Motor neuron (in vitro differentiated cells): ENCODE measurements around the gene FADS3. TPM values are rescaled to one million over a fixed set of nuclear protein-coding genes. Genes with fewer than 3 reads are reported as not detected.
A peak's percentile ranks its signal among the peaks of the same experiment; 100 is the strongest.

Experiments
- ATAC-seq, 8 experiments: fragments of 200-7000 bp; cut with Tn5 transposase; replicated peaks in 6 of 8; 2 replicates each; pipeline ENCODE4 v1.8.0; 2021; ENCODE audit warnings: mild to moderate bottlenecking in 8 of 8, moderate library complexity in 8 of 8
- H3K27ac ChIP-seq, 2 donors: fragments of 250-450 bp; sonication (Bioruptor Pico); 2 replicates each; pipeline ENCODE4 v1.9.0; 2021; ENCODE audit warnings: antibody characterized with exemption in 2 of 2, mild to moderate bottlenecking in 2 of 2, moderate library complexity in 1 of 2
- H3K4me1 ChIP-seq, 2 donors: fragments of 250-450 bp; sonication (Bioruptor Pico); replicated peaks in 1 of 2; 2 replicates each; pipeline ENCODE4 v1.6.1; 2021; ENCODE audit warnings: antibody characterized with exemption in 2 of 2, mild to moderate bottlenecking in 2 of 2, moderate library complexity in 1 of 2
- H3K4me3 ChIP-seq, 5 donors: fragments of 250-450 bp; sonication (Bioruptor Pico); 2 replicates each; pipeline ENCODE4 v1.9.0; 2021; ENCODE audit warnings: antibody characterized with exemption in 5 of 5, mild to moderate bottlenecking in 5 of 5, moderate library complexity in 4 of 5
- WGBS, 10 experiments: fragments of 450-650 bp; shearing (Covaris generic); methylation state at CpG; one replicate each; pipeline ENCODE4 v1.0.0; 2022; 5-methylcytosine and 5-hydroxymethylcytosine counted together
- in situ Hi-C, 9 experiments: fragments of 400-800 bp; cut with MboI; loops; one replicate each; pipeline ENCODE4 v1.15.0; 2021; ENCODE audit warnings: low sequenced_read_pairs in 9 of 9, low pct_unique_long_range_greater_than_20kb in 2 of 9; ENCODE audit not compliant: unreplicated experiment in 9 of 9
- total RNA-seq, 8 experiments: library from RNA; unstranded; fragments of 300-600 nt; gene quantifications; 2 replicates each; pipeline versions ENCODE4 v1.2.3 to v1.2.4, GENCODE V29; 2022

Gene FADS3
- total RNA-seq, 8 experiments from 2014 or later, result 7.9 to 48.8 (median 11.8) TPM

DNA sequence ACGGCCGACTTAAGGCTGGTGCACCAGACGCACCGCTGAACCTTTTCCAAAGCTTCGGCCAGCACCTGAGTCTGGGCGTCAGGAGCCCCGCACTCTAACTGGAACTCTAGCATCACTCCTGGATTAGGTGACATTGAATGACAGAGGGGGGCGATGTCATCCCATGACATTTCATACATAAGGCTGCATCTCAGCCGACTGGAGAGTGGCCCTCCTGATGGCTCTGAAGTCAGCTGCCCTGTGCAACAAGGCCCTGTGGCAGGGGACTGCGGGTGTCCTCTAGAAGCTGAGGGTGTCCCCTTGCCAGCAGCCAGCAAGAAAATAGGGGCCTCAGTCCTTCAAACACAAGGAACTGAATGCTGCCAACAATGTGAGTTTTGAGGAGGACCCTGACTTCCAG, 10.1 kb upstream of the FADS3 start:
- WGBS, 10 experiments, result 80 to 100% (median 94%) methylated on average over 1 to 5 of the region's 10 CpGs; no CpG with 5 or more reads in 6 of the 10 experiments
- Histone ChIP-seq H3K4me1 (peaks cover 33 to 34% of the 10 kb centered on the region in 2 donors), H3K27ac (no peak overlapping the region), H3K4me3 (no peak overlapping the region)
- no peak for ATAC-seq
- in situ Hi-C loops, result no loop called here

DNA sequence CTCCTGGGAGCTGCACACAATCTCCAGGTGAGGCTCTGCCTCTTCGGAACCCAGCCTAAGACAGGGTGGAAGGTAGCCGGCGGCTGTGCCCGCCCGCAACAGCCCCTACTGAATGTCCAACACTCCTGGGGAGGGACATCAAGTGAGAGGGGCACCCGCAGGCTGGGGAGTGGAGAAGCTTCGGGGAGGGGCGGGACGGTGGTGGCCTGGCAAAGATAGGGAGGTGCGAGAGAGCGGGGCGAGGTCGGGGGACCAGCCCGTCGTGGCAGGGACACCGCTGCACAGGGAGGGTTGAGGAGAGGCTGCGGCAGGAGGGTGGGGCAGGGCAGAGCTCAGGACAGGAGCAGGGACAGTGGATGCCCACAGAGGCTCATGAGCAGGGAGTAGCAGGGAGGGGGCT, 8.9 kb upstream of the FADS3 start:
- peak overlapping the region; percentile 49 to 66 for H3K27ac ChIP-seq
- peaks cover 33 to 34% of the 10 kb centered on the region in 2 donors for H3K4me1 ChIP-seq
- H3K4me3 ChIP-seq, result no peak overlapping the region
- WGBS, 10 experiments, result 100% methylated on average over 3 of the region's 17 CpGs; no CpG with 5 or more reads in 9 of the 10 experiments
- in situ Hi-C loops, result no loop called here
- no peak for ATAC-seq

DNA sequence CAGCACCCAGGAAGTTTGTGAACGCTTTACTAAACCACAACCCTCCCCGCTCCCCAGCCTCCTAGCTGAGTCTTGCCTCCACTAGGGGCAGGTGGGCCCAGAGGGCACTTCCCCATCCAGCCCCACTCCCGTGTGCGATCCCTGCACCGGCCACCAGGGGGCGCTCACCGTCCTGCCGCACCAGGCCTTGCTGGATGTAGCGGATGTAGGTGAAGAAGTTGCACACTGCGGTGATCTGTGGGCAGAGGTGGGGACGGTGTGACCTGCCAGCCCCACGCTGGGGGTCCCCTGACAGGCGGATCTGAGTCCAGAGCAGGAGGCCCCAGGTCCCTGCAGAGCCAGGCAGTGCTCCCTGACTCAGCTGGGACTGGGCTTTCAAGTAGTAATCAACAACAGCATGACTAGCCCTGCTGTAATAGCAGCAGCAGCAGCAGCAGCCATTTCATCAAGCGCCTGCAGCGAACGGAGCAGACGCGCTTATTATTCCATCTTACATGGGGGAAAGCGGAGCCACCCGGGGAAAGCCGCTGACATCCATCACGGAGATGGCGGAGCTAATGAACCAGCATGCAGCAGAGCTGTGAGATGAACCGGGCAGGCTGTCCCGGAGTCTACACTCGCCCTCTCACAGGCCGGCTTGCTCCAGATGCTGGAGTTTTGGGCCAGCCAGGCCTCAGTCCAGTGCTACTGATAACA, 7.9 kb upstream of the FADS3 start:
- Histone ChIP-seq H3K4me3 (no peak overlapping the region), H3K4me1 (peaks cover 27 to 29% of the 10 kb centered on the region in 2 donors), H3K27ac (peak overlapping the region; percentile 49 to 66)
- peak; percentile 62 to 91 (median 80) for ATAC-seq
- in situ Hi-C loops, result loop anchor here in 6 of 9 experiments (5.0 to 25.0 kb wide), 4 partner anchors 46 to 188 kb away; no protein-coding TSS in a partner anchor
- WGBS, 10 experiments, result 0 to 42% (median 0%) methylated on average over 2 to 4 of the region's 27 CpGs; no CpG with 5 or more reads in 7 of the 10 experiments

DNA sequence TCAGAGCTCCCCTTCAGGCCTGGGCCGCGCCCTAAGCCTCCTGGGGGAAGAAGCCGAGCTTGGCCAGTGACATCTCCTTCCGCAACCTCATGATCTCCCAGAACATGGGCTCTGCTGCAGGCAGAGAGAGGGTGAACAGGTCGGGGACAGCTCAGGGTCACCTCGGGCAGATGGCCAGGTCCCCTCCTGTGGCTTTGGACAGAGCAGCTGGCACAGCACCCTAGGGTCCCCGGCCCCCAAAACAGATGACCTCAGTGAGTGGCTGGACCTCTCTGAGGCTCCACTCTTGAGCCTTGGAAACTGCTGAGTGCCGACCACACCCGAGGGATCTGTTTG, 6.9 kb upstream of the FADS3 start:
- in situ Hi-C loops, result loop anchor here in 6 of 9 experiments (5.0 to 25.0 kb wide), 4 partner anchors 47 to 189 kb away; no protein-coding TSS in a partner anchor
- Histone ChIP-seq H3K27ac (peak overlapping the region; percentile 49 to 66), H3K4me1 (peaks cover 26 to 27% of the 10 kb centered on the region in 2 donors), H3K4me3 (no peak overlapping the region)
- ATAC-seq, result no peak
- WGBS, 10 experiments, result 90 to 100% (median 90%) methylated on average over 1 to 2 of the region's 9 CpGs; no CpG with 5 or more reads in 7 of the 10 experiments

DNA sequence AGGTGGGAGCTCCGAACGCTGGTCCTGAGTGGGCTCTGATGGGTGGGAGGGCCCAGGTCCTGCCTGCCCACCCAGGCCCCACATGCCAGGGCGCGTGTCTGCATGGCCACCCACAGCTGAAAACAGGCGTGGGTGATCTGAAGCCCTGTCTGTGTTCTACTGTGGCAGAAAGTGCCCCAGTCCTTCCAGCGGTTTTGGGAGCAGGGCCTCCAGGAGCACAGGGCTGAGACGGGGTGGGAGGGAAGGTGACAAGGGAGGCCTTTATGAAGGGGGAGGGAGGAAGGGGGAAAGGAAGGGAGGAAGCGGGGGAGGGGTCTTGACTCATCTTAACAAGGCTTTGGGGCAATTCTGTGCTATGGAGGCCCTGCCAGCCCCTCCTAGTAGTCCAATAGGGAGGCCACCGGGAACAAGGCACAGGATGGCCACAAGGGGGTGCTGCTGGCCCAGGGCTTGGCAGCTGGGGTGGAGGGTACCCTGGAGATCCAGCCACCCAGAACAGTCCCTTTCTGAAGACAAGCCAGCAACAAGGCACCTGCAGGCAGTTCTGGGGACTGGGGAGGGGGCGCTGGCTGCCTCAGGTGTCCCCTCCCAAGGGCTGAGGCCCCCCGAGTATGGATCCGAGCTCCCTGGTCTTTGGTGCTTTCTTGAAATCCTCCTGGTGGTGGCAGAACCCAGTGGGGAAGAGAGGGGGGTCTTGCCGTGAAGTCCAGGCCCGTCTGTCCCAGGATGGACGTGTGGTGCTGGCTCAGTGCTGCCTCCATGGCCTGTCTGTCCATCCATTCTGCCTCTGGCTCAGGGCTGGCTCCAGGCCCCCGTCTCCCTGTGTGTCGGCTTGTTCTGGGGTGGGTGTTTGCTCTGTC, 6.3 kb upstream of the FADS3 start:
- 20 to 100% (median 90%) methylated on average over 1 to 2 of the region's 17 CpGs; no CpG with 5 or more reads in 6 of the 10 experiments for WGBS, 10 experiments

DNA sequence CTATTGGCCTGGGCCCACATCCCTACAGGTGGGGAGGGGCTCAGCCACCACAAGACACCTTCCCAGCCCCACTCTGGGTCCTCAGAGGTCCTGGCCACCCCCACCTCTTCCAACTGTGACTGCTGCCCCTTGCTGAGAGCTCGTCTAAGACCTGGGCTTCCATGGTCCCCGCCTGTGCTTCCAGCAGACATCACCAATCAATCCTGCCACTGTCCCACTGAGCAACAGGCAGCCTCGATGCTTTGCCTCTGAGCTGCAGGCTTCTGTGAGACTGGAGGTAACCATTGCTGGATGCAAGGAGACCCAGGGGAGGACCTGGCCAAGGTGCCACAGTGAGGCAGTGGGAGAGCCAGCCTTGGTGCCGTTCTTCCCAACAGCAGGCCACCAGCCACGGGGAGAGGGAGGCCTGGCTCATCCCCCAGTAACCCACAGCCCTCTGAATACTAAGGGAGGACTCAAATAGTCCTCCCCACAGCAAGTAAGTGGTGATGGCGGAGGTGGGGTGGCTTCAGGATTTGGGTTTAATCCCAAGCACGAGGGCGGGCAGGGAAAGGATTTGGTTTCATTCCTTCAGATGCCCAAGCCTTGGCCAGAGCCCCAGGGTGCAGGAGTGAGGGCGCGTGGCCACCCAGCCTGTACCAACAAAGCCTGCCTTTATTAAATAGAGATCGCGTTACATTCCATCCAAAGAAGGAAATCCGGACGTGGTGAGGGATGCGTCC, 5.5 kb upstream of the FADS3 start:
- in situ Hi-C loops, result loop anchor here in 6 of 9 experiments (5.0 to 25.0 kb wide), 4 partner anchors 48 to 190 kb away; no protein-coding TSS in a partner anchor
- no peak for ATAC-seq
- Histone ChIP-seq H3K27ac (no peak overlapping the region), H3K4me3 (no peak overlapping the region), H3K4me1 (peaks cover 26 to 27% of the 10 kb centered on the region in 2 donors)
- 80 to 100% (median 93%) methylated on average over 1 to 3 of the region's 15 CpGs; no CpG with 5 or more reads in 4 of the 10 experiments for WGBS, 10 experiments

More for the DNA sequence above, 6.3 kb upstream of the FADS3 start:
- peak; percentile 33 to 85 (median 58) for ATAC-seq
- peak overlapping the region; percentile 49 to 66 for H3K27ac ChIP-seq
- H3K4me1 ChIP-seq, result peaks cover 26 to 27% of the 10 kb centered on the region in 2 donors
- no peak overlapping the region for H3K4me3 ChIP-seq
- in situ Hi-C loops, result loop anchor here in 6 of 9 experiments (5.0 to 25.0 kb wide), 4 partner anchors 47 to 190 kb away; no protein-coding TSS in a partner anchor

DNA sequence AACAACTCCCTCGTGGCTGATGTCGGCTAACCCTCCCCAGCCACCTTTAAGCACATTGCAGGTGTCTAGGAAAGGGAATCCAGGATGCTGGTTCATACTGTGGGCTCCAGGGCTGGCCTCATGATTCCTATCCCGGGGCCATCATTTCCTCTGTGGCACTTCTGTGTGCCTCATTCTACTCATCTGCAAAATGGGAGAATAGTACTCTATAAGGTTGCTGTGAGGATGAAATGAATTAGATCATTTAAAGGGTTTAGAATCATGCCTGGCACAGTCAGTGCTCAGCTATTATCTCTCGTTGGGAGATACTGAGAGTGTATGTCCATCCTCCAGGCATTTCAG, 4.3 kb upstream of the FADS3 start:
- WGBS, 10 experiments, result 51 to 90% (median 73%) methylated on average over 1 to 4 of the region's 4 CpGs; no CpG with 5 or more reads in 4 of the 10 experiments
- ATAC-seq, result no peak
- in situ Hi-C loops, result loop anchor here in 6 of 9 experiments (5.0 to 25.0 kb wide), 4 partner anchors 49 to 192 kb away; no protein-coding TSS in a partner anchor
- Histone ChIP-seq H3K27ac (no peak overlapping the region), H3K4me3 (no peak overlapping the region), H3K4me1 (peaks cover 26 to 29% of the 10 kb centered on the region in 2 donors)

DNA sequence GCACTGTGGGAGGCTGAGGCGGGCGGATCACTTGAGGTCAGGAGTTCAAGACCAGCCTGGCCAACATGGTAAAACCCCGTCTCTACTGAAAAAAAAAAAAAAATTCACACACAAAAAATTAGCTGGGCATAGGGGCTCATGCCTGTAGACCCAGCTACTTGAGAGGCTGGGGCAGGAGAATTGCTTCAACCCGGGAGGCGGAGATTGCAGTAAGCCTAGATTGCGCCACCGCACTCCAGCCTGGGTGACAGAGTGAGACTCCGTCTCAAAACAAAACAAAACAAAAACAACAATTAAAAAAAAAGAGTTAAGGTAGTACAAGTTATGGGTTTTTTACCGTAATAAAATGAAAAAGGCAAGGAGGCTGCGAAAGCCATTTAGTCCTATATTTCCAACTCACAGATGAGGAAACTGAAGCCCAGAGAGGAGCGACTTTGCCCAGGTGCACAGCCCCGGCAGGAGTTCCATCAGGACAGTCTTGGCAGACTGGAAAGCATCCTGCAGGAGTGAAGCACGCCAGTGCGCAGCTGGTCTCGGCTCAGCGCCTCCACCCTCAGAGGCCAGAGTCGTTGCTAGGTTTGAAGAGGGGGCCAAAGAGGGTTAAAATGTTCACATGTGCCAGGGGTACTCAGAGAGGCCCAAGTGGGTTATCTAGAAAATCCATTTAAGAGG, 3.8 kb upstream of the FADS3 start:
- Histone ChIP-seq H3K4me3 (no peak overlapping the region), H3K4me1 (peaks cover 26 to 32% of the 10 kb centered on the region in 2 donors), H3K27ac (no peak overlapping the region)
- ATAC-seq, result no peak
- 63 to 100% (median 83%) methylated on average over 1 to 17 of the region's 17 CpGs for WGBS, 10 experiments
- in situ Hi-C loops, result loop anchor here in 6 of 9 experiments (5.0 to 25.0 kb wide), 4 partner anchors 50 to 192 kb away; no protein-coding TSS in a partner anchor

DNA sequence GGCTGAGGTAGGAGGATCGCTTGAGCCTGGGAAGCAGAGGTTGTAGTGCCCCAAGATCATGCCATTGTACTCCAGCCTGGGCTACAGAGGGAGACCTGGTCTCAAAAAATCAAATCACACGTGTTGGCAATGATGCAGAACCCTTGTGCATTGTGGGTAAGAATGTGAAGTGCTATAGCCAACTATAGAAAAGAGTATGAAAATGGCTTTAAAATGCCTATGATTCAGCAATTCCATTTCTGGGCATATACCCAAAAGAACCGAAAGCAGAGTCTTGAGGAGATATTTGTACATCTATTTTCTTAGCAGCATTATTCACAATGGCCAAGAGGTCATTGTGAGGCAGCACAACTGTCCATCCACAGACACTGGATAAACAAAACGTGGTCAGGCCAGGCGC, 2.6 kb upstream of the FADS3 start:
- in situ Hi-C loops, result loop anchor here in 5 of 9 experiments (10.0 to 25.0 kb wide), 3 partner anchors 51 to 193 kb away; no protein-coding TSS in a partner anchor
- no peak overlapping the region for H3K27ac ChIP-seq
- WGBS, 10 experiments, result 45 to 100% (median 55%) methylated on average over 1 to 4 of the region's 5 CpGs; no CpG with 5 or more reads in 3 of the 10 experiments
- ATAC-seq, result no peak
- H3K4me1 ChIP-seq, result peaks cover 19 to 27% of the 10 kb centered on the region in 2 donors
- H3K4me3 ChIP-seq, result no peak overlapping the region

DNA sequence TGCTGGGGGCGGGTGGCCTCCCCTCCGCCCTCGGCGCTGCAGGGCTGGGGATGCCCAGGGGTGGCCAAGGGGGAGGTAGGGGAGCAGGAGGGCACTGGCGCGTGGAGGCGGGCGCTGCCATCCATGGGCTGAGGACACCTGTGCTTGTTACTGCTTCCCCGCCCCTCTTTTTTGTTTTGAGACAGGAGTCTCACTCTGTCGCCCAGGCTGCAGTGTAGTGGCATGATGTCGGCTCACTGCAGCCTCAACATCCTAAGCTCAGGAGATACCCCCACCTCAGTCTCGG, 683 bp upstream of the FADS3 start:
- H3K4me3 ChIP-seq, result peak overlapping the region; percentile 48 to 70 (median 56)
- WGBS, 10 experiments, result 80 to 83% methylated on average over 2 to 3 of the region's 12 CpGs; no CpG with 5 or more reads in 8 of the 10 experiments
- peaks cover 7 to 12% of the 10 kb centered on the region in 2 donors for H3K4me1 ChIP-seq
- in situ Hi-C loops, result loop anchor here in 5 of 9 experiments (10.0 to 25.0 kb wide), 3 partner anchors 53 to 195 kb away; no protein-coding TSS in a partner anchor
- no peak for ATAC-seq
- H3K27ac ChIP-seq, result peak overlapping the region in 1 of 2 donors; percentile 14

DNA sequence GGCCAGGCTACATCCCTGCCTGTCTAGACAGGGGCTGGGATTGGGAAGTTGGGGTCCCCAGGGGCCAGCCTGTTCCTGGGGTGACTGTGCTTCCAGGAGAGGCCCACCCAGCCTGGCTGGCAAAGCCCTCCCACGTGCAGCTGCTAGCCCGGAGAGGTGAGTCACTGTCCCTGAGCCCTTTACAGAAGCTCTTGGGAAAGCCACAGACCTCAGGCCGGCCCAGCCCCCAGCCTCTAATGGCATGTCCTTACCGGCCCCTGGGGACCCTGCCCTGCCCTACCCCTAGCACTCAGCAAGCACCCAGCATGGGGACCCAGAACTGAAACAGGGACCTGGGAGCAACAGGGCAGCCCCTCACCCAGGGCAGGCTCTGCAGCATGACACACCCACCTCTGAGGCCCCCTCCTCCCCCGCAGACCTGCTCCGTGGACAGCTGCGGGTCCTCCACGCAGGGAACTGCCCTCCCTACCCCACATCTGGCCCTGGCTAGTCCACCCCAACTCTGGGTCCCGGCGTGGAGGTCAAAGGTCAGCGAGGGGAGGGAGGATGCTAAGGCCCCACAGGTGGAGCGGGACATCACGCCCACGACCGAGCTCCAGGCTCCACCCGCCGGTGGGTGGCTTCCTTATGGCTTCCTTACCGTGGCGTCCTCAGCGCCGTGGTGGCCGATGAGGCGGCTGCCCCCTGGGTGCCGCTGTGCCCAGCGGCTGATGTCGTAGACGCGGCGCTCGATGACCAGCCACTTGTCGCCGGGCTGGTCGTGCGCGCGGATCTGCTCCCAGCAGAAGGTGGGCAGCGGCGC, 615 bp downstream of the FADS3 start:
- peak overlapping the region in 1 of 2 donors; percentile 70 for H3K27ac ChIP-seq
- peaks cover 7 to 12% of the 10 kb centered on the region in 2 donors for H3K4me1 ChIP-seq
- H3K4me3 ChIP-seq, result peak overlapping the region; percentile 48 to 70 (median 56)
- in situ Hi-C loops, result loop anchor here in 5 of 9 experiments (10.0 to 25.0 kb wide), 3 partner anchors 54 to 197 kb away; no protein-coding TSS in a partner anchor
- peak; percentile 10 to 66 (median 50) for ATAC-seq
- WGBS, 10 experiments, result 0% methylated on average over 1 of the region's 38 CpGs; no CpG with 5 or more reads in 9 of the 10 experiments
